Activated CD8-positive, alpha-beta memory T cell treated with anti-CD3 and anti-CD28 coated beads, Interleukin-2, amount 50 U/mL, for 24 hours (primary cell): Measurements from ENCODE around the gene PKP4.

Source experiments
- DNase-seq: peaks from one replicate; pipeline ENCODE4 v3.0.0-alpha.2; 2020; ENCODE audit errors: extremely low read depth

PKP4 gene

DNA sequence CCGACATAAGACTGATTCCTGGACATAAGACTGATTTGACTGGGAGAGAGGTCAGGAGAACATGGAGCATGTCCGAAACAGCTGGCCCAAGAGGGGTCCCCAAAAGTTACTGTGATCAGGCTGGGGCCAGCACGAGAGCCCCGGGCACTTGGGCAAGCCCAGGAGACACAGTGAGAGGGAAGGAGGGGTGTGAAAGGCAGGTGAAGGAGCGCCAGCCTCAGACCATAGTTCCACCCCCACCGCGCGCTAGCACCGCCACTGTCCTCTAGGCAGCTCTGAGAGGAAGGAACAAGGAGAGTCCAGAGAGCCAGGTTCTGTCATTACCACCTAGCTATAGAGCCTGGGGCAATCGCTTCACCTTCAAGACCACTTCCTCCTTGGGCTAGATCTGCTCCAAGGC is 260.2 kb downstream of the PKP4 start:
- DNase-seq, result no peak

DNA sequence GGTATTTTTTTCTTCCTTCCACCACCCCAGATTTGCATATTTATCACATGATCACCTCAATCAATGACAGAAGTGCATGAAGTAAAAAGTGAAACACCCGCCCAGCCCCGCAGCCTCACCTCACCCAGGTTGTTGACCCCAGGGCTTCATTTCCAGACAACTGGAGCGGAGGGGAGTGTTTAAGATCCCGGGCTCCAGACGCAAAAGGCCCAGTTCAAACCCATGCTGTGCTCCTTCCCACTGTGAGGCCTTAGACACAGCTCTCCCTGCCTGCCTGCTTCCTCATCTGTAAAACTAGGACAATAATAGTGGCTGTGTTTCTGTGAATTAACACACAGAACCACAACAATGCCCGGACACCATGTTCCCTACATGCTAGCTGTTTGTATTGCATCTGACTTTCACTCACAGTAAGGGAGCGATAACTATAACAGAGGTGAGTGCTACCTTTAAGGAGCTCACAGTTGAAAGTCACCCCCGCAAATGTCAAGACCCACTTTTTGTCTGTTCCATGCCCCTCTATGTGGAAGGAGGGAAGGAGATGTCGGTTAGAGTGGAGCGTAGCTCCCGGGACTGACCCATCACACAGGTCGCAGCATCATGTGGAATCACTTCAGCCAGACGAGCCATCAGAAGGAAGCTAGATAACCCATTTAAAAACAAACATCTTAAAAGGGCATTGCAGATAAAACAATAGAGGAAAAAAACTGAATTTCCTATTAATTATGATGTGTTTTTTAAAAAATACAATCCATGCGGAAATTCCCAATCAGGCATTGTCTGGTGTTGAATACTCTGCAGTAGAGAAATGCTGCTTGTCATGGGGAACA is 260.8 kb downstream of the PKP4 start:
- DNase-seq, result no peak

DNA sequence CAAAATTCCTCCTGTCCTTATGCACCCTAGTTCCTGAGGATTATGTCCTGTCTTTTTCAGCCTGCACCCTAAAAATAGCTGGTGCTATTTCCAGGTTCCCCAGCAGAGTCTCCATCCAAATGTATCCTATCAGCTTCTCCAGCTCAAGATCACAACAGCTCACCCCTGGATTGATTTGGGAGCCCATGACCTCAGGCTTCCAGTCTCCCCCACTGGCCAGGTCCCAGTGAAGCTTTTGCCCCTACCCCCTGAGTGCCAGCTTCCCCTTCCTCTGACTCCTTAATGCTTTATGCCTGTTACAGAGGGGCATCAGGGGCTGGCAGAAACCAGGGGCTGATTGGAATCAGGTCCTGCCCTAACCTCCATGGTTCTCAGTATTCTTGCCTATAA is 261.4 kb downstream of the PKP4 start:
- DNase-seq, result no peak

DNA sequence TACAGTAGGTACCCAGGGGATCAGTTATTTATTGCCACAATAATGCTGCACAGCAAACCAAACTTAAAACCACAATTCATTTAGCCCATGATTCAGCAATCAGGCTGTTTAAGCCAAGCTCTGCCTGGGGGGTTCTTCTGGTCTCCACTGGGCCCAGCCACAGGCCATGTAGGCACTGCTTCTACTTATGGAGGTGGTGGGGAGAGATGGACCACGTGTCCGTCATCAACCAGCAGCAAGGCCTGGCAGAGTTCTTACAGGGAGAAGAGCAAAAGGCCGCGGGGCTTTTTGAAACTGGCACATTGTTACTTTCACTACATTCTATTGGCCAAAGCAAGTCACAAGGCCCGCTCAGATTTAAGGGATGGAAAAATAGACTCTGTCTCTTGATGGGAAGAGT is 262.1 kb downstream of the PKP4 start:
- DNase-seq, result no peak

GRCh38 chr2:158719403-158719802 is 262.7 kb downstream of the PKP4 start:
- no peak for DNase-seq

DNA sequence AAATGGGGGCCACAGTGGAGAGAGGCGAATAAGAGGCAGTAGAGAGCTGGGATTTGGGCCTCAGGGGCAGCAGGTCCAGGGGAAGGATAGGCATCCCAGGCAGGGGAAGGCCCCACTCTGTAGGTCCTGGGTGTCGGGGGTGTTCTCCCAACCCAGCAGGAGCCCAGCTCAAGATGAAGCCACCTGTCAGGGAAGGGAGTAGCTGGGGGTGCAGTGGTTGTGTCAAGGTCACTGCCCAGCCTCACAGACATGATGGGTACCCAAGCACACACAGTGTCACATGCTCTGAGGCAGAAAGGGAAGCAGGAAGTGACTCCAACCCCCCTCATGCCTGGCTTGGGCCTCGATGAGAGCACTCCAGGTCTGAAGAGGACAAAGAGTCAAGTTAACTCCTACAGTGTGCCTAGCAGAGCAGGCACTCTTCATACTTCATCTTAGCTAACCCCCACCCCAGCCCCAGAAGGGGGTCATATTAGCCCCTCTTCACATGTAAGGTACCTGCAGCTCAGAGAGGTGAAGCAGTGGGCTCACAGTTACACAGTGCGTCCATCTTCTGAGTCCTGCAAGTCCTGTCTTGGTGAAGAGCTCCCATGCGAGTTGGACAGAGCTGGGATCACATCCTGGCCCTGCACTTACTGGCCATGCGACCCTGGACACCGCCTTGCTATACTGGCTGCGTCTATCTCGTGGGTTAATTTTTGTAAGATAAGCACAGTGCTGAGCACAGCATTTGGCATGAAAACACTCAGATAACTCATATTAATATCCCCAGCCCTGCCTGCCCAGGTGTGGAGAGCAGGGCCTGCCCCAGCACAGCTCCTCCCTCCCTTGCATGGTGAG is 265.7 kb downstream of the PKP4 start:
- no peak for DNase-seq

GRCh38 chr2:158723181-158723838 is 266.6 kb downstream of the PKP4 start:
- DNase-seq, result no peak

- DNase-seq, result no peak
These were observed 267.4 kb downstream of the PKP4 start for GRCh38 chr2:158723921-158724802.

- DNase-seq, result no peak
These were observed 268.1 kb downstream of the PKP4 start for GRCh38 chr2:158724803-158725381.

GRCh38 chr2:158725441-158725891 is 268.7 kb downstream of the PKP4 start:
- DNase-seq, result no peak

GRCh38 chr2:158726911-158727592 is 270.3 kb downstream of the PKP4 start:
- DNase-seq, result no peak

DNA sequence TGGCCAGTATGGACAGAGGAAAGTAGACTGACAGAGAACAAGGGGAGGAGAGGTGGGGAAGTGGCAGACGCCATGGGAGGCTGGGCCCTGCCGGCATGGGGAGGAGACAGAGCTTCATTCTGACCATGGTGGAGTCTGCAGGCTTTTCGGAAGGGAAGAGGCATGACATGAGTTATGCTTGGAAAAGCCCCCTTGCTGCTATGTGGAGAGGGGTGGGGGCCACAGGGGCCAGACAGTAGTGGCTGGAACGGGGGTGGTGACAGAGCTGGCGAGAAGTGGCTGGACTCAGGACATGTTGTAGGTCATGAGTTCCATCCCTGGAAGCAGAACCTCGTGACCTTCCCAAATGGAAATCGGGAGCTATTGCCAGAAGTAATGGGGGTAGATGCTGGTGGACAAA is 271.7 kb downstream of the PKP4 start:
- no peak for DNase-seq

- DNase-seq, result no peak
These were observed 272.7 kb downstream of the PKP4 start for GRCh38 chr2:158729451-158729850.

DNA sequence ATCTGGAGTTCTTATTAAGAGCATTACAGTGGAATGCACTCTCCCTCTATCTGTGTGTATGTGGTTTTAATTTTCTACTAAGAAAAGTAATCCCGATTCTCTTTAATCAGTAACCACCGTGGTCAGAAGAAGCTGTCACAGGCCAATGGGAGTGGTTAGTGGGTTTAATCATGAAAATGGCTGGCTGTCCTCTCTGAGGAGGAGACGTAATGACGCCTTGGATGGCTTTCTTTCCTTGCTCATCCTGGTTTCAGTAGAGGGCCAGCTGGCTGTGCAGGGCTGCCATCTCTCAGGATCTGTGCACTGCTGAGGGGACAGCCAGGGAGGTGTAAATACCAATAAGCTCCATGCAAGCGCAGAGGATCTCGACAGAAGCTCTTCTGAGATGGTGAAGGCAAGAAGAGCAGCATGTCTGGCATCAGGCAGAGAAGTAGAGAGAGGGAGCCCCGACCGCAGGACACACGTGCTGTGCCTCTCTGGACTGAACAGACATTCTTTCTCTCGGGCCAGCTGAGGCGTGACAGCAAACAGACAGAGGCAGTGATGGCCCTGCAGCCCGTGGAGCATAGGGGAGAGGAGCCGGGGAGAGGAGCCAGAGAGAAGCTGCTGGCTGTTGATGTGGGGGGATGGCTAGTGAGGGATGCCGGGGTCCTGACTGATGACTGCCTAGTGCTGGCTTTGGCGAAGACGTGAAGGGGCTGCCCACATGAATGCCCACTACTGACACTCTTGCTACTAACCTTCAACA is 273.3 kb downstream of the PKP4 start:
- no peak for DNase-seq

DNA sequence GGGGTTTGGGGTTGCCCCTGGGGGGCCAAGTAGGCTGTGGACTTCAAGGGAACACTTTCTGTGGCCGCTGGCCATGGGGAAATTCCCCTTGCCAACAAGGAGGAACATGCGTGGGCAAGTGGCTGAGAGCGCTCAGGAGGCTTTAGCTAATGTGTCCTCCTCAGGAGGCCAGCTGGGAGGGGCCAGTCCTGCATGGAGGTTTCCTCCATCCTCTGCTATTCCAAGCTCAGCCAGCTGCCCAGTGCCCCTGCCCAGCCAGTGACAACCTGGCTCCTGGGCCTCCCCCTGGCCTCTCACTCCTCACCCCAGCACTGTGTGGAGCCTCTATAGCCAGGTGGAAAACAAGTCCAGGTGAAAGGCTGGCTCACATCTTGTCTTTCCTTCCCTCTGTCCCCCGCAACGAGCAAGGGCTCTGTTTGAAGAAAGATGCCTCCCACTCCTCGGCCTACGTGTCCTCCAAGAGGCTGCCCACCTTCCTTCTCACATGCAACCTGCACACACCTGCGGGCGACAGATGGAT is 273.9 kb downstream of the PKP4 start:
- no peak for DNase-seq

- no peak for DNase-seq
These were observed 274.6 kb downstream of the PKP4 start for GRCh38 chr2:158731386-158731785.
